CD4-positive, alpha-beta T cell (primary cell): ENCODE results near the gene SLC25A39. TPM values are rescaled to one million over a fixed set of nuclear protein-coding genes. Genes with fewer than 3 reads are reported as not detected.

Experiments used
- ATAC-seq: fragments of 200-7000 bp; cut with Tn5 transposase; one replicate; pipeline ENCODE4 v1.10.0; 2022; ENCODE audit warnings: mild to moderate bottlenecking; ENCODE audit not compliant: poor library complexity
- CTCF ChIA-PET: fragments of 350-600 bp; sonication (Branson Sonifier 250); formaldehyde crosslinking; loops from one replicate; lab custom pipeline; 2021; ENCODE audit warnings: antibody characterized with exemption, inconsistent platforms; lab: Charles Lee
- POLR2A ChIA-PET: fragments of 350-600 bp; sonication (Branson Sonifier 250); formaldehyde crosslinking; loops from one replicate; lab custom pipeline; 2021; ENCODE audit warnings: antibody characterized with exemption, inconsistent platforms; lab: Charles Lee
- DNase-seq, 14 experiments: peaks; one replicate each; pipeline ENCODE4 v3.0.0-alpha.2; 2013 to 2020; ENCODE audit warnings: mixed read lengths in 2 of 14
- H3K27ac ChIP-seq, 2 donors: one replicate each; pipeline versions ENCODE4 v1.5.1 to v1.7.0; 2013; ENCODE audit warnings: low read length in 2 of 2, low read depth in 1 of 2, mild to moderate bottlenecking in 1 of 2
- H3K27me3 ChIP-seq, 2 experiments: 1 replicate in 1 of 2; 2 replicates in 1 of 2; pipeline versions ENCODE4 v1.6.1 to v1.7.0; 2013; ENCODE audit warnings: low read length in 2 of 2, control low read depth in 1 of 2, mild to moderate bottlenecking in 1 of 2, moderate library complexity in 1 of 2; ENCODE audit not compliant: insufficient read depth in 2 of 2, control insufficient read depth in 1 of 2
- H3K36me3 ChIP-seq: one replicate; pipeline ENCODE4 v1.6.1; 2013; ENCODE audit warnings: low read length, control low read depth; ENCODE audit not compliant: insufficient read depth
- H3K4me1 ChIP-seq: one replicate; pipeline ENCODE4 v1.6.1; 2013; ENCODE audit warnings: low read length, control low read depth; ENCODE audit not compliant: insufficient read depth
- H3K4me3 ChIP-seq: one replicate; pipeline ENCODE4 v1.5.1; 2013; ENCODE audit warnings: mild to moderate bottlenecking, low read length, moderate library complexity
- H3K9me3 ChIP-seq, 2 experiments: 1 replicate in 1 of 2; 2 replicates in 1 of 2; pipeline versions ENCODE4 v1.6.1 to v1.7.0; 2013; ENCODE audit warnings: low read length in 2 of 2, mild to moderate bottlenecking in 2 of 2, control low read depth in 1 of 2, moderate library complexity in 1 of 2; ENCODE audit not compliant: control insufficient read depth in 1 of 2, insufficient read depth in 1 of 2
- H3K27ac Mint-ChIP-seq: one replicate; pipeline ENCODE4 v1.8.0; 2020; ENCODE audit warnings: mixed read lengths
- H3K27me3 Mint-ChIP-seq: one replicate; pipeline ENCODE4 v1.8.0; 2021; ENCODE audit warnings: mixed read lengths
- H3K36me3 Mint-ChIP-seq: one replicate; pipeline ENCODE4 v1.8.0; 2021; ENCODE audit warnings: low read depth, mixed read lengths
- H3K4me1 Mint-ChIP-seq: one replicate; pipeline ENCODE4 v1.8.0; 2021; ENCODE audit warnings: low read depth, mixed read lengths
- H3K4me3 Mint-ChIP-seq: one replicate; pipeline ENCODE4 v1.8.0; 2020; ENCODE audit warnings: mild to moderate bottlenecking, mixed read lengths
- H3K9me3 Mint-ChIP-seq: one replicate; pipeline ENCODE4 v1.8.0; 2020; ENCODE audit warnings: mixed read lengths
- CTCF ChIP-seq: fragments of 200-600 bp; IDR thresholded peaks from one replicate; pipeline ENCODE4 v1.8.0; 2022; ENCODE audit warnings: antibody characterized with exemption, mild to moderate bottlenecking
- intact Hi-C, 2 experiments: fragments of 100-400 bp; cut with DNase I in 1 of 2; cut with micrococcal nuclease in 1 of 2; formaldehyde crosslinking; loops; one replicate each; pipeline versions ENCODE4 v1.15.1 to v1.9.0; 2023 to 2025; cut with DNase I, micrococcal nuclease
- total RNA-seq, 174 experiments: library from RNA in 2 of 174; stranded (reverse) in 2 of 174; gene quantifications; one replicate each; pipeline ENCODE4 v1.2.3 and lab custom pipeline; 2021 to 2026

SLC25A39 gene
- total RNA-seq, 2 experiments from 2014 or later = 55.5 to 65.5 TPM

- H3K27ac Mint-ChIP-seq = no peak overlapping the region
Observed at GRCh38 chr17:44315760-44316731, 8.6 kb downstream of the SLC25A39 start.

GRCh38 chr17:44314869-44315661 lies 9.6 kb downstream of the SLC25A39 start:
- intact Hi-C loops = no loop called here

More at GRCh38 chr17:44315760-44316731, 8.6 kb downstream of the SLC25A39 start:
- Mint-ChIP-seq H3K36me3 (peaks cover 14% of the 10 kb centered on the region), H3K9me3 (no peaks in the 10 kb centered on the region), H3K4me1 (peaks cover 21% of the 10 kb centered on the region), H3K27me3 (peaks cover 51% of the 10 kb centered on the region), H3K4me3 (peak overlapping the region; percentile 68)
- Histone ChIP-seq H3K4me1 (peaks cover 20% of the 10 kb centered on the region), H3K27me3 (peaks cover 27 to 28% of the 10 kb centered on the region in 2 experiments), H3K9me3 (peaks cover 0 to 8% of the 10 kb centered on the region in 2 experiments), H3K4me3 (peak overlapping the region; percentile 12), H3K27ac (no peak overlapping the region), H3K36me3 (peaks cover 17% of the 10 kb centered on the region)
- TF ChIP-seq CTCF = no peak
- ATAC-seq = no peak
- ChIA-PET CTCF (interaction anchor here (1.0 kb wide), 1 partner anchor 16 kb away, joined by 3 read pairs; no protein-coding TSS in a partner anchor), POLR2A (interaction anchor here (0.9 to 3.8 kb wide), 8 partner anchors 11 to 130 kb away, joined by 3 to 29 read pairs (median 7); partner anchors contain the start of genes TMUB2 and UBTF)
- peak in 1 of 14 experiments; percentile 27 for DNase-seq
- intact Hi-C loops = no loop called here

More at GRCh38 chr17:44314869-44315661, 9.6 kb downstream of the SLC25A39 start:
- CTCF ChIA-PET = interaction anchor here (0.9 kb wide), 1 partner anchor 105 kb away, joined by 4 read pairs; no protein-coding TSS in a partner anchor
- H3K27ac Mint-ChIP-seq = no peak overlapping the region
- peaks cover 55% of the 10 kb centered on the region for H3K27me3 Mint-ChIP-seq
- Histone ChIP-seq H3K27ac (no peak overlapping the region), H3K27me3 (peaks cover 28 to 30% of the 10 kb centered on the region in 2 experiments), H3K9me3 (peaks cover 0 to 8% of the 10 kb centered on the region in 2 experiments), H3K4me1 (peaks cover 20% of the 10 kb centered on the region), H3K36me3 (peaks cover 8% of the 10 kb centered on the region), H3K4me3 (peak overlapping the region; percentile 43)
- H3K9me3 Mint-ChIP-seq = no peaks in the 10 kb centered on the region
- H3K4me3 Mint-ChIP-seq = no peak overlapping the region
- H3K36me3 Mint-ChIP-seq = peaks cover 12% of the 10 kb centered on the region
- ATAC-seq = peak; percentile 70
- POLR2A ChIA-PET = interaction anchor here (0.9 to 3.8 kb wide), 4 partner anchors 12 to 129 kb away, joined by 3 to 29 read pairs (median 7); partner anchors contain the start of genes TMUB2 and UBTF
- TF ChIP-seq CTCF = no peak
- DNase-seq = peak in 5 of 14 experiments; percentile 28 to 62 (median 38)
- peaks cover 21% of the 10 kb centered on the region for H3K4me1 Mint-ChIP-seq
